Stimulated activated naive CD8-positive, alpha-beta T cell treated with anti-CD3 and anti-CD28 coated beads, Interleukin-15, Interleukin-2, amounts not matched to agents 100 ng/mL and 50 ng/mL, for 24 hours (primary cell): ENCODE results near the gene PLCL2.

Experiments used
- H3K27ac Mint-ChIP-seq: one replicate; pipeline ENCODE4 v1.8.0; 2021; ENCODE audit warnings: mild to moderate bottlenecking, mixed read lengths
- H3K27me3 Mint-ChIP-seq: one replicate; pipeline ENCODE4 v1.8.0; 2021; ENCODE audit warnings: mixed read lengths
- H3K36me3 Mint-ChIP-seq: one replicate; pipeline ENCODE4 v1.8.0; 2021; ENCODE audit warnings: low read depth, mixed read lengths
- H3K4me1 Mint-ChIP-seq: one replicate; pipeline ENCODE4 v1.8.0; 2021; ENCODE audit warnings: low read depth, mixed read lengths
- H3K4me3 Mint-ChIP-seq: one replicate; pipeline ENCODE4 v1.8.0; 2021; ENCODE audit warnings: mild to moderate bottlenecking, mixed read lengths
- H3K9me3 Mint-ChIP-seq: one replicate; pipeline ENCODE4 v1.8.0; 2021; ENCODE audit warnings: mixed read lengths

PLCL2 gene

GRCh38 chr3:16911916-16912315 lies 27.2 kb downstream of the PLCL2 start:
- Mint-ChIP-seq H3K4me1 (peaks cover 91% of the 10 kb centered on the region), H3K4me3 (peak overlapping the region; percentile 6), H3K27me3 (no peaks in the 10 kb centered on the region)

GRCh38 chr3:16912400-16913263 lies 27.9 kb downstream of the PLCL2 start:
- Mint-ChIP-seq H3K4me1 (peaks cover 91% of the 10 kb centered on the region), H3K9me3 (no peaks in the 10 kb centered on the region), H3K27me3 (no peaks in the 10 kb centered on the region), H3K27ac (peak overlapping the region; percentile 93), H3K36me3 (no peaks in the 10 kb centered on the region), H3K4me3 (peak overlapping the region; percentile 49)

More at GRCh38 chr3:16911916-16912315, 27.2 kb downstream of the PLCL2 start:
- Mint-ChIP-seq H3K9me3 (no peaks in the 10 kb centered on the region), H3K27ac (peak overlapping the region; percentile 93), H3K36me3 (no peaks in the 10 kb centered on the region)

DNA sequence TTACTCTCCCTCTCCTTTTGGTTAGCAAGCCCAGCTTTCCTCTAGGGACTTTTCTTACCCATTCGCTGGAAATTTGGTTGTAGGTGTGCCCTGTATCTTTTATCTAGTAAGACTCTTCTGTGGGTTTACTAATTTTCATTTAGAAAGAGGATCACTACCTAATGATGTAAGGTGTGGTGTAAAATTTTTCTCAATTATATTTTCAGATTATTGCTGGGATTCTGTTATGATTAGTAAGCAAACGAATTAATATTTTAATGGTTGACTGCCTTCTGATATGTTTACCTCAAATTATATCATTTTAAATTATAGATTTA lies 28.5 kb downstream of the PLCL2 start:
- peak overlapping the region; percentile 49 for H3K4me3 Mint-ChIP-seq

GRCh38 chr3:16916840-16917239 lies 32.1 kb downstream of the PLCL2 start:
- Mint-ChIP-seq H3K27me3 (no peaks in the 10 kb centered on the region), H3K4me3 (peak overlapping the region; percentile 69), H3K4me1 (peaks cover 88% of the 10 kb centered on the region), H3K9me3 (no peaks in the 10 kb centered on the region), H3K36me3 (no peaks in the 10 kb centered on the region), H3K27ac (peak overlapping the region; percentile 98)

More for the DNA sequence above, 28.5 kb downstream of the PLCL2 start:
- H3K36me3 Mint-ChIP-seq = no peaks in the 10 kb centered on the region
- H3K9me3 Mint-ChIP-seq = no peaks in the 10 kb centered on the region
- no peaks in the 10 kb centered on the region for H3K27me3 Mint-ChIP-seq
- peak overlapping the region; percentile 93 for H3K27ac Mint-ChIP-seq
- peaks cover 91% of the 10 kb centered on the region for H3K4me1 Mint-ChIP-seq

- no peaks in the 10 kb centered on the region for H3K27me3 Mint-ChIP-seq
- H3K4me3 Mint-ChIP-seq = peak overlapping the region; percentile 69
- peak overlapping the region; percentile 98 for H3K27ac Mint-ChIP-seq
- H3K36me3 Mint-ChIP-seq = no peaks in the 10 kb centered on the region
- peaks cover 86% of the 10 kb centered on the region for H3K4me1 Mint-ChIP-seq
- no peaks in the 10 kb centered on the region for H3K9me3 Mint-ChIP-seq
Observed at GRCh38 chr3:16917256-16917935, 32.6 kb downstream of the PLCL2 start.

GRCh38 chr3:16917980-16918682 lies 33.4 kb downstream of the PLCL2 start:
- peak overlapping the region; percentile 98 for H3K27ac Mint-ChIP-seq
- peaks cover 79% of the 10 kb centered on the region for H3K4me1 Mint-ChIP-seq
- no peaks in the 10 kb centered on the region for H3K36me3 Mint-ChIP-seq
- no peaks in the 10 kb centered on the region for H3K27me3 Mint-ChIP-seq
- no peaks in the 10 kb centered on the region for H3K9me3 Mint-ChIP-seq
- peak overlapping the region; percentile 11 for H3K4me3 Mint-ChIP-seq

GRCh38 chr3:16918683-16919025 lies 33.9 kb downstream of the PLCL2 start:
- no peaks in the 10 kb centered on the region for H3K27me3 Mint-ChIP-seq
- peaks cover 2% of the 10 kb centered on the region for H3K9me3 Mint-ChIP-seq
- peaks cover 78% of the 10 kb centered on the region for H3K4me1 Mint-ChIP-seq
- H3K36me3 Mint-ChIP-seq = peaks cover 2% of the 10 kb centered on the region
- H3K4me3 Mint-ChIP-seq = no peak overlapping the region
- no peak overlapping the region for H3K27ac Mint-ChIP-seq

- Mint-ChIP-seq H3K4me3 (no peak overlapping the region), H3K27ac (no peak overlapping the region), H3K4me1 (peaks cover 56% of the 10 kb centered on the region)
Observed at GRCh38 chr3:16923112-16923511, 38.4 kb downstream of the PLCL2 start.

GRCh38 chr3:16927485-16927884 lies 42.7 kb downstream of the PLCL2 start:
- Mint-ChIP-seq H3K27ac (no peak overlapping the region), H3K36me3 (peaks cover 11% of the 10 kb centered on the region), H3K4me3 (no peak overlapping the region), H3K9me3 (peaks cover 10% of the 10 kb centered on the region), H3K4me1 (peaks cover 67% of the 10 kb centered on the region), H3K27me3 (no peaks in the 10 kb centered on the region)

More at GRCh38 chr3:16923112-16923511, 38.4 kb downstream of the PLCL2 start:
- Mint-ChIP-seq H3K36me3 (peaks cover 11% of the 10 kb centered on the region), H3K9me3 (peaks cover 6% of the 10 kb centered on the region), H3K27me3 (no peaks in the 10 kb centered on the region)

- no peaks in the 10 kb centered on the region for H3K27me3 Mint-ChIP-seq
- no peak overlapping the region for H3K4me3 Mint-ChIP-seq
- H3K4me1 Mint-ChIP-seq = peaks cover 77% of the 10 kb centered on the region
- H3K36me3 Mint-ChIP-seq = peaks cover 16% of the 10 kb centered on the region
- peak overlapping the region; percentile 5 for H3K27ac Mint-ChIP-seq
- peaks cover 9% of the 10 kb centered on the region for H3K9me3 Mint-ChIP-seq
Observed at GRCh38 chr3:16928386-16929132, 43.8 kb downstream of the PLCL2 start.

- no peak overlapping the region for H3K27ac Mint-ChIP-seq
Observed at GRCh38 chr3:16929311-16929710, 44.6 kb downstream of the PLCL2 start.

GRCh38 chr3:16932877-16933276 lies 48.1 kb downstream of the PLCL2 start:
- H3K27ac Mint-ChIP-seq = peak overlapping the region; percentile 69

More at GRCh38 chr3:16929311-16929710, 44.6 kb downstream of the PLCL2 start:
- no peak overlapping the region for H3K4me3 Mint-ChIP-seq
- H3K4me1 Mint-ChIP-seq = peaks cover 79% of the 10 kb centered on the region
- H3K9me3 Mint-ChIP-seq = peaks cover 4% of the 10 kb centered on the region
- peaks cover 11% of the 10 kb centered on the region for H3K36me3 Mint-ChIP-seq
- no peaks in the 10 kb centered on the region for H3K27me3 Mint-ChIP-seq

GRCh38 chr3:16935781-16936180 lies 51.0 kb downstream of the PLCL2 start:
- no peaks in the 10 kb centered on the region for H3K27me3 Mint-ChIP-seq
- H3K36me3 Mint-ChIP-seq = peaks cover 12% of the 10 kb centered on the region
- H3K4me1 Mint-ChIP-seq = peaks cover 97% of the 10 kb centered on the region
- no peak overlapping the region for H3K27ac Mint-ChIP-seq
- no peak overlapping the region for H3K4me3 Mint-ChIP-seq
- H3K9me3 Mint-ChIP-seq = peaks cover 4% of the 10 kb centered on the region

More at GRCh38 chr3:16932877-16933276, 48.1 kb downstream of the PLCL2 start:
- H3K4me1 Mint-ChIP-seq = peaks cover 99% of the 10 kb centered on the region
- peaks cover 4% of the 10 kb centered on the region for H3K9me3 Mint-ChIP-seq
- peaks cover 12% of the 10 kb centered on the region for H3K36me3 Mint-ChIP-seq
- peak overlapping the region; percentile 52 for H3K4me3 Mint-ChIP-seq
- H3K27me3 Mint-ChIP-seq = no peaks in the 10 kb centered on the region

DNA sequence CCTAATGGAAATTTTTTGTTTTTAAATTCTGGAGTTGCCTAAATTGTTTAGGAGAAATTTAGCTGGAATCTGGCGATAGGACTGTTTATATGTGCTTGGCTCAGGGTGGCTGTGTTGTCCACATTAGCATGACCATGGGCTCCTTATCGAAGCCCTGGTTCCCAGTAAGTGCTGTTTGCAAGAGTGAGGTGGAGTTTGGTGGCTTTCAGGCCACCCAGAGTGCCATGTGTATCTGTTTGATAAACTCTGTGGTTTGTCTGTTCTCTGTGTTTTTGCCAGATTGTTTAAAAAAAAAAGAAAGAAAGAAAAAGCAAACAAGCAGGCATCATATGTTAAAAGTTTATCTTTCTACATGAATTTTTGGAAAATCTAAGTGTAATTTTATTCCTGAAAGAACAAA lies 51.5 kb downstream of the PLCL2 start:
- H3K36me3 Mint-ChIP-seq = peaks cover 12% of the 10 kb centered on the region
- H3K9me3 Mint-ChIP-seq = no peaks in the 10 kb centered on the region
- H3K4me1 Mint-ChIP-seq = peaks cover 97% of the 10 kb centered on the region
- peak overlapping the region; percentile 57 for H3K4me3 Mint-ChIP-seq
- peak overlapping the region; percentile 50 for H3K27ac Mint-ChIP-seq
- no peaks in the 10 kb centered on the region for H3K27me3 Mint-ChIP-seq
